AG04450 (cell line): ENCODE results near the gene FADS2. TPM values are rescaled to one million over a fixed set of nuclear protein-coding genes. Genes with fewer than 3 reads are reported as not detected.

Source experiments
- CTCF ChIA-PET: fragments of 300-600, 350-600 bp; formaldehyde crosslinking; extraction: SDS; loops from one replicate; lab custom pipeline; 2022; ENCODE audit warnings: antibody characterized with exemption, inconsistent platforms; lab: Charles Lee
- POLR2A ChIA-PET: fragments of 350-600 bp; formaldehyde crosslinking; extraction: SDS; loops from one replicate; lab custom pipeline; 2021; ENCODE audit warnings: antibody characterized with exemption, inconsistent platforms; lab: Yijun Ruan, JAX
- DNase-seq: peaks from one replicate; pipeline ENCODE4 v3.0.0-alpha.2; 2011; ENCODE audit warnings: low read depth, low spot score
- H3K27ac ChIP-seq: one replicate; pipeline ENCODE4 v1.5.1; 2012; ENCODE audit warnings: low read depth, low read length, control low read depth
- H3K27me3 ChIP-seq: one replicate; pipeline ENCODE4 v1.6.0; 2012; ENCODE audit warnings: low read length; ENCODE audit not compliant: control insufficient read depth, insufficient read depth
- H3K4me3 ChIP-seq: 2 replicates; pipeline ENCODE4 v1.5.1; 2011; ENCODE audit warnings: mild to moderate bottlenecking, low read depth, low read length, control low read depth
- H3K9me3 ChIP-seq: 2 replicates; pipeline ENCODE4 v1.5.1; 2012; ENCODE audit warnings: low read length; ENCODE audit not compliant: control insufficient read depth, insufficient read depth
- CTCF ChIP-seq: IDR thresholded peaks from 2 replicates; pipeline ENCODE4 v1.5.1; 2011; ENCODE audit warnings: low read depth, low read length, control low read depth, inconsistent platforms
- polyA plus RNA-seq: library from polyadenylated mRNA; depleted of rRNA; stranded (reverse); fragments of >200 nt; gene quantifications from 2 replicates; pipeline ENCODE4 v1.2.3, GENCODE V29; 2011

FADS2 gene
- polyA plus RNA-seq, 1 experiment, result 183 TPM

GRCh38 chr11:61780581-61781162 lies 47.4 kb upstream of the FADS2 start:
- no peak for DNase-seq
- Histone ChIP-seq H3K27me3 (no peaks in the 10 kb centered on the region), H3K27ac (no peak overlapping the region), H3K9me3 (no peaks in the 10 kb centered on the region), H3K4me3 (no peak overlapping the region)
- no peak for TF ChIP-seq CTCF
- ChIA-PET POLR2A (no interaction called here), CTCF (interaction anchor here (0.5 to 1.4 kb wide), 4 partner anchors 11 to 33 kb away, joined by 3 to 9 read pairs (median 6); no protein-coding TSS in a partner anchor)

GRCh38 chr11:61781585-61781984 lies 46.5 kb upstream of the FADS2 start:
- ChIA-PET CTCF (interaction anchor here (1.4 kb wide), 1 partner anchor 34 kb away, joined by 4 read pairs; no protein-coding TSS in a partner anchor), POLR2A (no interaction called here)
- no peaks in the 10 kb centered on the region for H3K27me3 ChIP-seq
- DNase-seq, result no peak
- H3K9me3 ChIP-seq, result no peaks in the 10 kb centered on the region
- no peak overlapping the region for H3K27ac ChIP-seq
- no peak for TF ChIP-seq CTCF
- H3K4me3 ChIP-seq, result no peak overlapping the region

GRCh38 chr11:61782299-61782698 lies 45.8 kb upstream of the FADS2 start:
- CTCF ChIA-PET, result interaction anchor here (0.6 to 1.4 kb wide), 3 partner anchors 15 to 166 kb away, joined by 3 to 4 read pairs (median 4); no protein-coding TSS in a partner anchor
- no peak for TF ChIP-seq CTCF
- Histone ChIP-seq H3K4me3 (no peak overlapping the region), H3K27me3 (no peaks in the 10 kb centered on the region), H3K9me3 (no peaks in the 10 kb centered on the region), H3K27ac (no peak overlapping the region)
- POLR2A ChIA-PET, result no interaction called here
- DNase-seq, result no peak

GRCh38 chr11:61782841-61783240 lies 45.3 kb upstream of the FADS2 start:
- no peak for TF ChIP-seq CTCF
- POLR2A ChIA-PET, result no interaction called here
- no peak for DNase-seq

More at GRCh38 chr11:61782841-61783240, 45.3 kb upstream of the FADS2 start:
- no peaks in the 10 kb centered on the region for H3K27me3 ChIP-seq
- CTCF ChIA-PET, result interaction anchor here (0.6 to 1.4 kb wide), 3 partner anchors 14 to 165 kb away, joined by 3 to 4 read pairs (median 4); no protein-coding TSS in a partner anchor
- no peak overlapping the region for H3K4me3 ChIP-seq
- H3K9me3 ChIP-seq, result no peaks in the 10 kb centered on the region
- no peak overlapping the region for H3K27ac ChIP-seq
